Ovary (tissue), 3 donors: ENCODE measurements around the gene PHF21B.

Experiments used
- POLR2A ChIP-seq: fragments of 450-650 bp; IDR thresholded peaks from one replicate; pipeline ENCODE4 v1.6.1; 2017; ENCODE audit warnings: antibody characterized with exemption, mild to moderate bottlenecking, moderate library complexity
- TF ChIP-seq, protein P1 (sequence below), 3 donors: fragments of 450-650 bp in 2 of 3; fragments of 200-600 bp in 1 of 3; IDR thresholded peaks; one replicate each; pipeline versions ENCODE4 v1.5.1 to v1.8.0; 2016 to 2022; ENCODE audit warnings: antibody characterized with exemption in 3 of 3, mild to moderate bottlenecking in 1 of 3
- donor health status: DM: no; HTN: no; CAD: no.

DNA sequence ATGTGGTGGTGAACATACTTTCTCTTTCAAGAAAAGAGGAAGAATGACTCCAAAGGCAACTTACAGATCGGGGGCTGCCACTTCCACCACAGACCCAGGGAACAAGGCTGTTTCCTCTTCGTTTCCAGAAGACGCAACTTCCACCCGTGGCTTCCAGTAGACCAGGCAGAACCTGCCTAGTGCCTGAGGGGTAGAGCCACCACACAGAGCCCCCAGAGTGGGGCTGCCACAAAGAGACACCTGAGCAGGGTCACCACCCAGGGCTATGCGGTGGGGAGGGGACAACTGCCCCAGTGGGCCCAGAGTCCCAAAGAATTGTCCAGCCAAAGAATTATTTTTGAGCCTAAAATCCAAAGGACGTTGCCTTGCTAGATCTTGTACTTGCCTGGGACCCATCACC is 16.7 kb upstream of the PHF21B start:
- no peak for TF ChIP-seq POLR2A
- TF ChIP-seq, protein P1, sequence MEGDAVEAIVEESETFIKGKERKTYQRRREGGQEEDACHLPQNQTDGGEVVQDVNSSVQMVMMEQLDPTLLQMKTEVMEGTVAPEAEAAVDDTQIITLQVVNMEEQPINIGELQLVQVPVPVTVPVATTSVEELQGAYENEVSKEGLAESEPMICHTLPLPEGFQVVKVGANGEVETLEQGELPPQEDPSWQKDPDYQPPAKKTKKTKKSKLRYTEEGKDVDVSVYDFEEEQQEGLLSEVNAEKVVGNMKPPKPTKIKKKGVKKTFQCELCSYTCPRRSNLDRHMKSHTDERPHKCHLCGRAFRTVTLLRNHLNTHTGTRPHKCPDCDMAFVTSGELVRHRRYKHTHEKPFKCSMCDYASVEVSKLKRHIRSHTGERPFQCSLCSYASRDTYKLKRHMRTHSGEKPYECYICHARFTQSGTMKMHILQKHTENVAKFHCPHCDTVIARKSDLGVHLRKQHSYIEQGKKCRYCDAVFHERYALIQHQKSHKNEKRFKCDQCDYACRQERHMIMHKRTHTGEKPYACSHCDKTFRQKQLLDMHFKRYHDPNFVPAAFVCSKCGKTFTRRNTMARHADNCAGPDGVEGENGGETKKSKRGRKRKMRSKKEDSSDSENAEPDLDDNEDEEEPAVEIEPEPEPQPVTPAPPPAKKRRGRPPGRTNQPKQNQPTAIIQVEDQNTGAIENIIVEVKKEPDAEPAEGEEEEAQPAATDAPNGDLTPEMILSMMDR (IDR thresholded peaks at IDR 0.05) = no peak
